OCI-LY7 (cell line): ENCODE measurements around the gene SLBP. TPM values are rescaled to one million over a fixed set of nuclear protein-coding genes. Genes with fewer than 3 reads are reported as not detected.

ENCODE experiments used
- BruUV-seq: library from RNA; stranded (reverse); fragments of 400-500 nt; replicated peaks from 2 replicates; lab custom pipeline; 2021; lab: Mats Ljungman, UMichigan
- CTCF ChIA-PET: fragments of 300-600 bp; sonication (Branson Sonifier 250); formaldehyde crosslinking; loops from one replicate; lab custom pipeline; 2022; ENCODE audit warnings: antibody characterized with exemption; ENCODE audit not compliant: unreplicated experiment; lab: Charles Lee
- POLR2A ChIA-PET: fragments of 300-600 bp; sonication (Branson Sonifier 250); formaldehyde crosslinking; loops from one replicate; lab custom pipeline; 2022; ENCODE audit warnings: antibody characterized with exemption; lab: Charles Lee
- DNase-seq: peaks from one replicate; pipeline ENCODE4 v3.0.0-alpha.2; 2015; ENCODE audit warnings: low spot score
- H2AFZ ChIP-seq: fragments of 200-600 bp; sonication (generic), shearing (Covaris generic); 2 replicates; pipeline ENCODE4 v1.6.1; 2014; ENCODE audit warnings: mild to moderate bottlenecking, antibody characterized with exemption, low read length, moderate library complexity
- H3K27ac ChIP-seq: fragments of 200-600 bp; sonication (generic); 2 replicates; pipeline ENCODE4 v1.5.1; 2014; ENCODE audit warnings: mixed run types, low read depth, mild to moderate bottlenecking, moderate library complexity, low read length, inconsistent platforms; ENCODE audit not compliant: poor library complexity, severe bottlenecking
- H3K36me3 ChIP-seq: fragments of 200-600 bp; sonication (generic); 2 replicates; pipeline ENCODE4 v1.6.1; 2014; ENCODE audit warnings: mild to moderate bottlenecking, antibody characterized with exemption, low read length, moderate library complexity, mixed read lengths; ENCODE audit not compliant: insufficient read depth
- H3K4me1 ChIP-seq: fragments of 200-600 bp; sonication (generic); 2 replicates; pipeline ENCODE4 v1.5.1; 2014; ENCODE audit warnings: mild to moderate bottlenecking, low read length; ENCODE audit not compliant: insufficient read depth, poor library complexity, severe bottlenecking
- H3K4me2 ChIP-seq: fragments of 200-600 bp; sonication (generic); 2 replicates; pipeline ENCODE4 v1.6.1; 2014; ENCODE audit warnings: mild to moderate bottlenecking, low read length
- H3K4me3 ChIP-seq: fragments of 200-600 bp; sonication (generic); 2 replicates; pipeline ENCODE4 v1.5.1; 2014; ENCODE audit warnings: mild to moderate bottlenecking, low read depth, low read length; ENCODE audit not compliant: poor library complexity, severe bottlenecking
- H3K79me2 ChIP-seq: fragments of 200-600 bp; sonication (generic); 2 replicates; pipeline ENCODE4 v1.6.1; 2016; ENCODE audit warnings: low read depth, mild to moderate bottlenecking, low read length, moderate library complexity, mixed read lengths; ENCODE audit not compliant: insufficient read depth
- H3K9me2 ChIP-seq: fragments of 200-600 bp; sonication (generic); 2 replicates; pipeline ENCODE4 v1.6.1; 2016; ENCODE audit warnings: mild to moderate bottlenecking, low read length, mixed read lengths; ENCODE audit not compliant: insufficient read depth
- H3K9me3 ChIP-seq: fragments of 200-600 bp; sonication (generic); 2 replicates; pipeline ENCODE4 v1.6.1; 2014; ENCODE audit warnings: mild to moderate bottlenecking, mixed run types, low read length, mixed read lengths
- H4K20me1 ChIP-seq: fragments of 200-600 bp; sonication (generic); 2 replicates; pipeline ENCODE4 v1.6.1; 2014; ENCODE audit warnings: mild to moderate bottlenecking, antibody characterized with exemption, low read length, moderate library complexity, mixed read lengths; ENCODE audit not compliant: insufficient read depth
- EZH2phosphoT487 ChIP-seq: fragments of 200-600 bp; sonication (generic); IDR thresholded peaks from 2 replicates; pipeline ENCODE4 v1.6.1; 2018; ENCODE audit warnings: low read depth, borderline replicate concordance, mild to moderate bottlenecking, mixed run types, antibody characterized with exemption, low read length, moderate library complexity, mixed read lengths
- intact Hi-C: fragments of 100-400 bp; cut with micrococcal nuclease; formaldehyde crosslinking; loops from one replicate; pipeline ENCODE4 v1.10.0; 2022; ENCODE audit not compliant: unreplicated experiment
- total RNA-seq, 2 experiments: library from RNA; depleted of rRNA in 1 of 2; stranded (reverse); fragments of >200 nt in 1 of 2; shearing (Covaris generic) in 1 of 2; gene quantifications; 2 replicates each; pipeline ENCODE4 v1.2.3, GENCODE V29; 2014 to 2022
- TF ChIP-seq, protein P1 (sequence below): fragments of 200-600 bp; sonication (generic); conservative IDR thresholded peaks from 2 replicates; pipeline ENCODE4 v1.5.1; 2014; ENCODE audit warnings: mild to moderate bottlenecking, antibody characterized with exemption, low read length, moderate library complexity, mixed read lengths

SLBP gene
- total RNA-seq, 2 experiments from 2014 or later, result 159 to 196 TPM

- Histone ChIP-seq H4K20me1 (no peaks in the 10 kb centered on the region), H2AFZ (no peak overlapping the region), H3K4me1 (no peaks in the 10 kb centered on the region), H3K27ac (no peak overlapping the region), H3K9me3 (peaks cover 20% of the 10 kb centered on the region), H3K36me3 (peaks cover 98% of the 10 kb centered on the region), H3K79me2 (no peaks in the 10 kb centered on the region), H3K4me2 (no peak overlapping the region), H3K9me2 (no peaks in the 10 kb centered on the region), H3K4me3 (no peak overlapping the region)
- intact Hi-C loops, result no loop called here
- DNase-seq, result peak; percentile 20
- TF ChIP-seq, protein P1, sequence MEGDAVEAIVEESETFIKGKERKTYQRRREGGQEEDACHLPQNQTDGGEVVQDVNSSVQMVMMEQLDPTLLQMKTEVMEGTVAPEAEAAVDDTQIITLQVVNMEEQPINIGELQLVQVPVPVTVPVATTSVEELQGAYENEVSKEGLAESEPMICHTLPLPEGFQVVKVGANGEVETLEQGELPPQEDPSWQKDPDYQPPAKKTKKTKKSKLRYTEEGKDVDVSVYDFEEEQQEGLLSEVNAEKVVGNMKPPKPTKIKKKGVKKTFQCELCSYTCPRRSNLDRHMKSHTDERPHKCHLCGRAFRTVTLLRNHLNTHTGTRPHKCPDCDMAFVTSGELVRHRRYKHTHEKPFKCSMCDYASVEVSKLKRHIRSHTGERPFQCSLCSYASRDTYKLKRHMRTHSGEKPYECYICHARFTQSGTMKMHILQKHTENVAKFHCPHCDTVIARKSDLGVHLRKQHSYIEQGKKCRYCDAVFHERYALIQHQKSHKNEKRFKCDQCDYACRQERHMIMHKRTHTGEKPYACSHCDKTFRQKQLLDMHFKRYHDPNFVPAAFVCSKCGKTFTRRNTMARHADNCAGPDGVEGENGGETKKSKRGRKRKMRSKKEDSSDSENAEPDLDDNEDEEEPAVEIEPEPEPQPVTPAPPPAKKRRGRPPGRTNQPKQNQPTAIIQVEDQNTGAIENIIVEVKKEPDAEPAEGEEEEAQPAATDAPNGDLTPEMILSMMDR, result no peak
- TF ChIP-seq EZH2phosphoT487, result no peak
- no TSS peak for BruUV-seq
- CTCF ChIA-PET, result no interaction called here
- POLR2A ChIA-PET, result no interaction called here
Measured at GRCh38 chr4:1738410-1738809, 26.3 kb upstream of the SLBP start.

- Histone ChIP-seq H3K9me2 (no peaks in the 10 kb centered on the region), H4K20me1 (no peaks in the 10 kb centered on the region), H3K79me2 (peaks cover 3% of the 10 kb centered on the region; the same call in 1 of the 2 replicates), H3K36me3 (peaks cover 100% of the 10 kb centered on the region), H3K4me1 (no peaks in the 10 kb centered on the region), H3K4me2 (no peak overlapping the region), H3K4me3 (no peak overlapping the region), H3K9me3 (peaks cover 20% of the 10 kb centered on the region), H3K27ac (no peak overlapping the region), H2AFZ (no peak overlapping the region)
- no peak for DNase-seq
- ChIA-PET POLR2A (no interaction called here), CTCF (no interaction called here)
- intact Hi-C loops, result no loop called here
- TF ChIP-seq EZH2phosphoT487, result no peak
- TF ChIP-seq, protein P1, result no peak
- BruUV-seq, result no TSS peak
Measured at GRCh38 chr4:1737666-1738065, 25.5 kb upstream of the SLBP start.

DNA sequence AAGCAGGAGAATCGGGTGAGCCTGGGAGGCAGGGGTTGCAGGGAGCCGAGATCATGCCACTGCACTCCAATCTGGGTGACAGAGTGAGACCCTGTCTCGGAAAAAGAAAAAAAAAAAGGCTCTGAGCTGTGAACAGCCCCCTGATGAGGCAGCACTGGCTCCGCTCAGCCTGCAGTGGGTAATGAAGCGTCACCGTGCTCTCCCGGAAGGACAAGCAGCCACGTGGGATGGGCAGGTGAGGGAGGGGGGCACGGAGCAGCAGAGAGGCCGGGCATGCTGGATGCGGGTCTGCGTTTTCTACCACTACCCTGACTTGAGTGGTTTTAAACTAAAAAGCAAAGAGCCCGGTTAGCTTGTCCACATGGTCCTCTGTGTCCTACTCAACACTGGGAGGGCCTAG is 24.7 kb upstream of the SLBP start:
- intact Hi-C loops, result no loop called here
- no peak for DNase-seq
- ChIA-PET POLR2A (no interaction called here), CTCF (interaction anchor here (0.7 kb wide), 1 partner anchor 73 kb away, joined by 3 read pairs; no protein-coding TSS in a partner anchor)
- TF ChIP-seq EZH2phosphoT487, result no peak
- TF ChIP-seq, protein P1, result no peak
- Histone ChIP-seq H4K20me1 (no peaks in the 10 kb centered on the region), H3K27ac (no peak overlapping the region), H3K36me3 (peaks cover 100% of the 10 kb centered on the region), H3K9me3 (peaks cover 20% of the 10 kb centered on the region), H3K4me1 (no peaks in the 10 kb centered on the region), H3K4me2 (no peak overlapping the region), H3K4me3 (no peak overlapping the region), H3K9me2 (no peaks in the 10 kb centered on the region), H2AFZ (no peak overlapping the region), H3K79me2 (peaks cover 7% of the 10 kb centered on the region)
- no TSS peak for BruUV-seq
